Central memory CD8-positive, alpha-beta T cell (primary cell): ENCODE data around the gene USP49.

Experiments
- ATAC-seq: fragments of 150-1000 bp; cut with Tn5 transposase; replicated peaks from 2 replicates; pipeline ENCODE4 v1.10.0; 2022; ENCODE audit warnings: mild to moderate bottlenecking, moderate FRiP score, moderate number of reproducible peaks; ENCODE audit not compliant: poor library complexity, severe bottlenecking; ENCODE audit errors: extremely low read depth
- DNase-seq, 2 donors: peaks; one replicate each; pipeline ENCODE4 v3.0.0; 2021; ENCODE audit warnings: low spot score in 2 of 2
- H3K27ac Mint-ChIP-seq: one replicate; pipeline ENCODE4 v1.8.0; 2022; ENCODE audit warnings: low read depth, mild to moderate bottlenecking, moderate library complexity, mixed read lengths
- H3K27me3 Mint-ChIP-seq: one replicate; pipeline ENCODE4 v1.8.0; 2022; ENCODE audit warnings: mixed read lengths
- H3K36me3 Mint-ChIP-seq: one replicate; pipeline ENCODE4 v1.8.0; 2022; ENCODE audit warnings: mild to moderate bottlenecking, moderate library complexity, mixed read lengths; ENCODE audit not compliant: insufficient read depth
- H3K4me1 Mint-ChIP-seq: one replicate; pipeline ENCODE4 v1.8.0; 2022; ENCODE audit warnings: mixed read lengths
- H3K4me3 Mint-ChIP-seq: one replicate; pipeline ENCODE4 v1.8.0; 2022; ENCODE audit warnings: mild to moderate bottlenecking, moderate library complexity, mixed read lengths
- H3K9me3 Mint-ChIP-seq: one replicate; pipeline ENCODE4 v1.8.0; 2022; ENCODE audit warnings: mixed read lengths

USP49 gene

DNA sequence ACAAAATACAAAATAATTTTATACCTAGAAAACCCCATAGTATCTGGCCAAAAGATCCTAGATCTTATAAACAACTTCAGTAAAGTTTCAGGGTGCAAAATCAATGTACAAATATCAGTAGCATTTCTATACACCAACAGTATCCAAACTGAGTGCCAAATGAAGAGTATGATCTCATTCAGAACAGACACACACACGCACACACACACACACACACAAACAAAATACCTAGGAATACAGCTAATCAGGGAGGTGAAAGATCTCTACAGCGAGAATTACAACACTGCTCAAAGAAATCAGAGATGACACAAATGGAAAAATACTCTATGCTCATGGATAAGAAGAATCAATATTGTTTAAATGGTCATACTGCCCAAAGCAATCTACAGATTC, 58.5 kb downstream of the USP49 start:
- ATAC-seq (no peak), DNase-seq (no peak)
- no peak overlapping the region for H3K4me3 Mint-ChIP-seq
- H3K9me3 Mint-ChIP-seq = no peaks in the 10 kb centered on the region
- H3K4me1 Mint-ChIP-seq = no peaks in the 10 kb centered on the region
- no peak overlapping the region for H3K27ac Mint-ChIP-seq
- peaks cover 1% of the 10 kb centered on the region for H3K36me3 Mint-ChIP-seq
- no peaks in the 10 kb centered on the region for H3K27me3 Mint-ChIP-seq

DNA sequence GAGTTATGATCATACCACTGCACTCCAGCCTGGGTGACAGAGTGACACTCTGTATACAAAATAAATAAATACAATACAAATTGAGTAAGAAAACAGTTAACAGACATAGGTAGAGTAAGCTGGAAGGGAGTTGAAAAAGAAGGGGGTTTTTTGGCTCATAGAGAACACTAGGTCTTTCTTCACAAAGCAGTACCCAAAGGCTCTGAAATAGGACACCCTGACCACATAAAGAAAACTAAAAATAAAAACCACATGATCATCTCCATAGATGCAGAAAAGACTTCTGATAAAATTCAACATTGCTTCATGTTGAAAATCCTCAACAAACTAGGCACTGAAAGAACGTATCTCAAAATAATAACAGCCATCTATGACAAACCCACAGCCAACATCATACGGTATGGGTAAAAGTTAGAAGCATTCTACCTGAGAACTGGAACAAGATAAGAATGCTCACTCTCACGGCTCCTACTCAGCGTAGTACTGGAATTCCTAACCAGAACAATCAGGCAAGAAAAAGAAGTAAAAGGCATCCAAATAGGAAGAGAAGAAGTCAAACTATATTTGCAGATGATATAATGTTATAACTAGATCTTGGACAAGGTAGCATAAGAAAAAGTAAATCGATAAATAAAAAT, 59.0 kb downstream of the USP49 start:
- Mint-ChIP-seq H3K36me3 (peaks cover 1% of the 10 kb centered on the region), H3K9me3 (no peaks in the 10 kb centered on the region), H3K27ac (no peak overlapping the region), H3K4me1 (no peaks in the 10 kb centered on the region), H3K27me3 (no peaks in the 10 kb centered on the region), H3K4me3 (no peak overlapping the region)
- DNase-seq (no peak), ATAC-seq (no peak)

GRCh38 chr6:41832263-41832662, 62.9 kb downstream of the USP49 start:
- Mint-ChIP-seq H3K4me1 (no peaks in the 10 kb centered on the region), H3K27me3 (no peaks in the 10 kb centered on the region), H3K27ac (no peak overlapping the region), H3K9me3 (no peaks in the 10 kb centered on the region), H3K36me3 (peaks cover 1% of the 10 kb centered on the region), H3K4me3 (no peak overlapping the region)
- DNase-seq (no peak), ATAC-seq (no peak)

DNA sequence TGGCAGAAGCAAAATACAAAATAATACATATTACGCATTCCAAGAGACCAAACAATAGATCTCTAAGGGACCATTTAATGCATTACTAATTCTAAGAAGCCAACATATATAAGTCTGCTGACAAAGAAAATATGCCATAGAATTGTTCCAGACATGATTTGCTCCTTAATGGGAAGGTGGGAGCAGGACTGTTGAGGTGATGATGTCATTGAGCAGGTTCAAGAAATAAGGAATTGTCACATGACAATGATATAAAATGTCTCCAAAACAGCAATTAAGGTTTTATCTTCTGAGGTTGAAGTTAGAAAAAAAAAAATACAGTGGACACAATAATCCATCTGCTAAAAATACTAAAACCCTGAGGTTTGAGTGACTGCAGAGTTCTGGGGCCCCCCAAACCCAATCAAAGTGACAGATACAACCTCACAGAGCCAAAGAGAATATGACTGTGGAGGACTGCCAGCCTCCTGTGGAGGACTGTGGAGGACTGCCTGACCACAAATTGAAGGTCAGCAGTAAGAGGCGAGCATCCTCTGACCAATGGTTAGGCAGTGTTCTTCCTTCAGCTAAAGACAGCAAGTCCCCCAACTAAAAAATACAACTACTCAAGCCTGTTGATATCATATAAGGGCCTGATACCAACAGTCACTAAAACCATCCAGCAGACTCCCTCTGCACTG, 68.7 kb downstream of the USP49 start:
- H3K4me3 Mint-ChIP-seq = no peak overlapping the region
- ATAC-seq = no peak
- H3K27me3 Mint-ChIP-seq = no peaks in the 10 kb centered on the region
- no peaks in the 10 kb centered on the region for H3K9me3 Mint-ChIP-seq
- no peaks in the 10 kb centered on the region for H3K36me3 Mint-ChIP-seq
- DNase-seq = no peak
- H3K4me1 Mint-ChIP-seq = no peaks in the 10 kb centered on the region
- H3K27ac Mint-ChIP-seq = no peak overlapping the region

GRCh38 chr6:41824571-41825569, 70.3 kb downstream of the USP49 start:
- no peak overlapping the region for H3K27ac Mint-ChIP-seq
- H3K4me3 Mint-ChIP-seq = no peak overlapping the region
- no peaks in the 10 kb centered on the region for H3K9me3 Mint-ChIP-seq
- DNase-seq (no peak), ATAC-seq (no peak)
- no peaks in the 10 kb centered on the region for H3K4me1 Mint-ChIP-seq
- no peaks in the 10 kb centered on the region for H3K36me3 Mint-ChIP-seq
- no peaks in the 10 kb centered on the region for H3K27me3 Mint-ChIP-seq

DNA sequence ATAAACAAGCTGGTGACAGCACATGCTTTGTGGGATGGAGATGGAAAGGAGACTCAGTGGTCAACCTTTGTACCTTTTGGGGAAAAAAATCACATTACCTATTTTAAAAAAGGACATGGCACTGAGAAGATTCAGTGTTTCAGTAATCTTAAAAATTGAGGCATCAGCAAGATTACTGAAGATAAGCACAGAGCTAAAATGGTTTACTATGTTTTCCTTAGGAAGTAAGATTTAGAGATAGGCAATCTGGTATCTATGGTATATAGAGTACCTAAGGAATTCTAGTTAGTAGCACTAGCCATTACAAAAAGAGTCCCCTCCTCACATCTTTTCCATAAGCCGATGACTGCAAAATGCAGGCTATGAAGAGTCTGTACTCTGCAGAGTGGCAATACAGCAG, 72.0 kb downstream of the USP49 start:
- DNase-seq = no peak
- Mint-ChIP-seq H3K27ac (no peak overlapping the region), H3K27me3 (no peaks in the 10 kb centered on the region), H3K4me1 (no peaks in the 10 kb centered on the region), H3K4me3 (no peak overlapping the region), H3K9me3 (no peaks in the 10 kb centered on the region), H3K36me3 (no peaks in the 10 kb centered on the region)
- no peak for ATAC-seq

DNA sequence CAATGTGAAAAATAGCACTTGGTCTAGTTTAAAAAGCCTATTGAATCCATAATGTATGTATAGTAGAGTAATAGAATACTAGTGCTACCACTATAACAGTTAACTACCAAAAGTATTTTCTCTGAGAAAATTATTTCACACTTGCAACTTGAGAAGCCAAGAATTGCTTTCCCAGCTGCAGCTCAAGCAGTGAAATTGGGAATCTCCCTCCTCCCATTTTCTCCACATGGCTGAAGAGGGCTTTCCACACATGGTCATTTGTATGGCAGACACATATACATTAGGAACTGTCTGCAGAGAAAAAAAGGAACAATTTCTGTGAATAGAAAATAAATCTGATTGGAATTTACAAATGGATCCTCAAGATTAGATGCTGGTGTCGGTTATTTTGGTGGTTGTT, 73.2 kb downstream of the USP49 start:
- Mint-ChIP-seq H3K4me3 (no peak overlapping the region), H3K27me3 (no peaks in the 10 kb centered on the region), H3K4me1 (no peaks in the 10 kb centered on the region), H3K9me3 (no peaks in the 10 kb centered on the region), H3K36me3 (no peaks in the 10 kb centered on the region), H3K27ac (no peak overlapping the region)
- no peak for DNase-seq
- ATAC-seq = no peak

- Mint-ChIP-seq H3K36me3 (no peaks in the 10 kb centered on the region), H3K27ac (no peak overlapping the region)
- no peak for ATAC-seq
Measured at GRCh38 chr6:41821266-41821665, 73.9 kb downstream of the USP49 start.

DNA sequence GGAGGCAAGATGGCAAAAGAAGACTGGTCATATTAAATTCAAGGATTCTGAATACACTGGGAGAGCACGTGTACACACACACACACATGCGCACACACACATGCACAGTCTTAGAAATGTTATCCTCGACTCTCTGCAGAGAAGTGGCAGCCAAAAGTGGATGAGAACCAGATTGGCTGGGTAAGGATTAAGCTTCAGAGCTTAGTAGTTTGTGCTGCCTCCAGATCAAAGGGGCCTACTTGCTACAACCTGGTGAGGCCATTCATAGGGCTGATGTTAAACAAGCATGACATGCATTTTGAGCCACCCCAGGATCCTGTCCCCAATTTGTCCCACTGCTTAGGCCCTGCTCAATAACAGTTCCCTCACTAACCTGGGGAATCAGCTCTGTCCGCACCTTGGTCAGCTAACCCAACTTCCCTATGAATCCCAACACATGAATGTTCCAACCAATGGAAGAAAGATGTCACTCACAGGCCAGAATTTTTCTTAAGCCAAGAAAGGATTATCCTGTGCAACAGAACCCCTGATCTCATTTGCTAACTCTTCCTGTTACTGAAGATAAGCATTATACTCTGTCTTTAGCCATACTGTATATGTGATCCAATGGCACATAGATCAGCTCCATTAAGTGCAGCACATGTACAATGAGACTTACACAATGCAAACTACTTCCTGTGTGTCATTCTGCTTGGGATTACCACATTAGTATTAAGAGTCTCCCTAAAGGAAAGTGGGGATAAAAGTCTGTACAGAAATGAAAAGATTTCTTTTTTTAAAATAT, 76.7 kb downstream of the USP49 start:
- no peaks in the 10 kb centered on the region for H3K9me3 Mint-ChIP-seq
- no peaks in the 10 kb centered on the region for H3K4me1 Mint-ChIP-seq
- no peak overlapping the region for H3K4me3 Mint-ChIP-seq
- H3K27ac Mint-ChIP-seq = no peak overlapping the region
- peaks cover under 1% of the 10 kb centered on the region for H3K36me3 Mint-ChIP-seq
- H3K27me3 Mint-ChIP-seq = no peaks in the 10 kb centered on the region
- no peak for ATAC-seq
- no peak for DNase-seq

More at GRCh38 chr6:41821266-41821665, 73.9 kb downstream of the USP49 start:
- H3K9me3 Mint-ChIP-seq = no peaks in the 10 kb centered on the region
- H3K27me3 Mint-ChIP-seq = no peaks in the 10 kb centered on the region
- H3K4me3 Mint-ChIP-seq = no peak overlapping the region
- H3K4me1 Mint-ChIP-seq = no peaks in the 10 kb centered on the region
- DNase-seq = no peak

DNA sequence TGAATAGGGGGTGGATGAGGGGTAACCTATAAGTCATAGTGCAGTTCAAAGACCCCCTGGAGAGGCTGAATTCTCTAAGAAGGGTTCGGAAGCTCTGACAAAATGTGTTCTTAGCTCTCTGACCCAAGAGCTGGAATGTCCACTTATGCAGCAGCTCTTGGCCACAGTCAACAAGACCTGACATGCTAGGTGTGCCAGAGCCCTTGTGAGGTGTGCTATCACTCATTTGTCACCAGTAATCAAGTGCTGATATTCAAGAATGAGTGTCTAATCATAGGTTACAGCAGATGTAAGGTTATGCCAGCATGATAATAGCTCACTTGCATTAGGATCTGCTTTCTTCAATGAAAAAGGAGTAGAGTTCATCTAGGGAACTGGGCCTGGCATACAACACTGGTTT, 79.6 kb downstream of the USP49 start:
- ATAC-seq (no peak), DNase-seq (no peak)
- no peak overlapping the region for H3K4me3 Mint-ChIP-seq
- no peak overlapping the region for H3K27ac Mint-ChIP-seq
- no peaks in the 10 kb centered on the region for H3K9me3 Mint-ChIP-seq
- H3K27me3 Mint-ChIP-seq = no peaks in the 10 kb centered on the region
- no peaks in the 10 kb centered on the region for H3K4me1 Mint-ChIP-seq
- H3K36me3 Mint-ChIP-seq = peaks cover 3% of the 10 kb centered on the region

- peaks cover 3% of the 10 kb centered on the region for H3K36me3 Mint-ChIP-seq
- H3K4me3 Mint-ChIP-seq = no peak overlapping the region
- DNase-seq = no peak
- no peaks in the 10 kb centered on the region for H3K27me3 Mint-ChIP-seq
- no peaks in the 10 kb centered on the region for H3K9me3 Mint-ChIP-seq
- H3K27ac Mint-ChIP-seq = no peak overlapping the region
- no peaks in the 10 kb centered on the region for H3K4me1 Mint-ChIP-seq
- no peak for ATAC-seq
Measured at GRCh38 chr6:41814629-41815028, 80.5 kb downstream of the USP49 start.

DNA sequence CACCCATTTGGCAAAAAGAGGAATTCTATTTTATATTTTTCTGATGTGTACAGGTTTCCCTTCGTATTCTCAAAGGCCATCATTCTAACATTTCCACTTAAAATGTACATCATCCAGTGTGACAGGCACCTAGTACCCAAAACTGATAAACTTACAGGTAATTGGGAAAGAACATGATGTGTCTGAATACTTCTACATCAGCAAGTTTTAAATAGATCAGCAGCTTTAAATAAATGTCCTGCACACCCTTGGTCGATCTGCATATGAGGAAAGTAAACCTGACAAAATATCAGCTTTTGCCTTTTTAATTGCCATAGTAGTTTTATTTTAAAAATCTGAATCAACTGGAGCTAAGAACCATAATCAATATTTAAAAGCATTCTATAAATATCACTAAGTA, 81.2 kb downstream of the USP49 start:
- H3K27me3 Mint-ChIP-seq = no peaks in the 10 kb centered on the region
- H3K27ac Mint-ChIP-seq = no peak overlapping the region
- no peaks in the 10 kb centered on the region for H3K4me1 Mint-ChIP-seq
- no peaks in the 10 kb centered on the region for H3K9me3 Mint-ChIP-seq
- ATAC-seq (no peak), DNase-seq (no peak)
- peaks cover 3% of the 10 kb centered on the region for H3K36me3 Mint-ChIP-seq
- no peak overlapping the region for H3K4me3 Mint-ChIP-seq
